T-helper 1 cell treated with Interleukin-12 subunit alpha and Interleukin-12 subunit beta and Interleukin-4 antibody, amounts not matched to agents 30 μg/mL and 1 μg/mL, for 36 hours (primary cell): Measurements from ENCODE around the gene TGM2.

Experiments
- H3K27ac Mint-ChIP-seq: one replicate; pipeline ENCODE4 v1.8.0; 2021; ENCODE audit warnings: mild to moderate bottlenecking, mixed read lengths
- H3K27me3 Mint-ChIP-seq: one replicate; pipeline ENCODE4 v1.8.0; 2021; ENCODE audit warnings: low read depth, mixed read lengths
- H3K36me3 Mint-ChIP-seq: one replicate; pipeline ENCODE4 v1.8.0; 2021; ENCODE audit warnings: low read depth, mixed read lengths
- H3K4me1 Mint-ChIP-seq: one replicate; pipeline ENCODE4 v1.8.0; 2021; ENCODE audit warnings: low read depth, mixed read lengths
- H3K4me3 Mint-ChIP-seq: one replicate; pipeline ENCODE4 v1.8.0; 2021; ENCODE audit warnings: mild to moderate bottlenecking, moderate library complexity, mixed read lengths
- H3K9me3 Mint-ChIP-seq: one replicate; pipeline ENCODE4 v1.8.0; 2021; ENCODE audit warnings: mixed read lengths

TGM2 gene

DNA sequence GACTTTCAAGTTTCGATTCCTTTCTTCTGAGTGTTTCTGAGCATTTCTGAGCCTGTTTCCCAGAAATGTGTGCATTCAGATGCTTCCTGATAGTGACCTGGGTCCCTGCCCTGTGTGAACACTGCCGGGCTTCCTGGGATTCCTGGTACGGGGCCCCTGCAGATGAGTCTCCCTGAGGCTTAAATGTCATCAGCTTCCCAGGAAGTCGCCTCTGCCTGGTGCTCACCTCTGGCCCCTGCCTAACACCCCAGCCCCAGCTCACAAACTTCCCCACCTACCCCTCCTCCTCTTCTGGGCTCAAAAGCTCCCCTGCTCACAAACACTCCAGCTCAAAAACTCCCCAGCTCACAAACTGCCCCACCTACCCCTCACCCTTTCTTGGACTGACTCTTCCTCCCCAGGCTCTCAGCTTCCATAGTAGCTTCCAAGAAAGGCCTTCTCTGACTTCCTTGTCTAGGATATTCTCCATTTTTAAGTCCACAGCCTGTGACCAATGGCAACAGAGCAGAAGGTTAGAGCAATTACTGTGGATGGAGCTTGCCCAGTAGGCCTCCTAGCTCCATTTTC is 42.0 kb downstream of the TGM2 start:
- no peaks in the 10 kb centered on the region for H3K9me3 Mint-ChIP-seq
- H3K4me1 Mint-ChIP-seq: peaks cover 10% of the 10 kb centered on the region
- H3K36me3 Mint-ChIP-seq: no peaks in the 10 kb centered on the region
- peak overlapping the region; percentile 89 for H3K27ac Mint-ChIP-seq
- peak overlapping the region; percentile 55 for H3K4me3 Mint-ChIP-seq
- peaks cover 3% of the 10 kb centered on the region for H3K27me3 Mint-ChIP-seq

DNA sequence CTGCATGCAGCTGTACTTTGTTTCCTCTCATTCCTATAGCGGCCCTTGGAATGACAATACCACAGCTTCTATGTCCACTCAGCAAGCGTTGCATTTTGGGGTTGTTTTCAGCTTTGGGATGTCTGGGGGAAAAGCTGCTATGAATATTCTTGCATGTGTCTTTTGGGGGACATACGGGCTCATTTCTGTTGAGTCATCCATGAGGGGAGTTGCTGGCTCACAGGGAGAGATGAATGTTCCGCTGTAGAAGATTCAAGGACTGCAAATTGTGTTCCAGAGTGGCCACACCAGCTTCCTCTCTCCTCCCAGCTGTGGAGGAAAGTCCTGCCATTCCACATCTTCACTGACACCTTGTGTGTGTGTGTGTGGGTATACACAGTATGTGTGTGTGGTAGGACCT is 43.3 kb downstream of the TGM2 start:
- Mint-ChIP-seq H3K36me3 (no peaks in the 10 kb centered on the region), H3K4me3 (no peak overlapping the region), H3K27ac (no peak overlapping the region), H3K27me3 (peaks cover 16% of the 10 kb centered on the region), H3K9me3 (no peaks in the 10 kb centered on the region), H3K4me1 (peaks cover 10% of the 10 kb centered on the region)

DNA sequence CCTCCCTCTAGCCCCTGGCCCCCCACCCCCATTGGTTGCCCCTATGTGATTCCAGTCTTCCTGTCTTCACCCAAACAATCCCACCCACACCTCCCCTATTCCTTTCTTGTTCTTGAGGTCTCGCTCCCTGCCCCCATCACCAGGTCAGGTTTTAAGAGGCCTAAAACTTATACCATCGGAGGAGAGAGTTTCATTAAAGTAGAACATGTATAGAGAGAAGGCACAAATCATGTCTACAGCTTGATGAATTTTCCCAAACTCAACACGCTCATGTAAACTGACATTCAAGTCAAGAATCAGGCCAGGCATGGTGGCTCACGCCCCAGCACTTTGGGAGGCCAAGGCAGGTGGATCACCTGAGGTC is 44.5 kb downstream of the TGM2 start:
- no peak overlapping the region for H3K27ac Mint-ChIP-seq
- H3K4me1 Mint-ChIP-seq: peaks cover 10% of the 10 kb centered on the region
- H3K27me3 Mint-ChIP-seq: peaks cover 25% of the 10 kb centered on the region
- H3K4me3 Mint-ChIP-seq: no peak overlapping the region
- H3K9me3 Mint-ChIP-seq: no peaks in the 10 kb centered on the region
- H3K36me3 Mint-ChIP-seq: no peaks in the 10 kb centered on the region

DNA sequence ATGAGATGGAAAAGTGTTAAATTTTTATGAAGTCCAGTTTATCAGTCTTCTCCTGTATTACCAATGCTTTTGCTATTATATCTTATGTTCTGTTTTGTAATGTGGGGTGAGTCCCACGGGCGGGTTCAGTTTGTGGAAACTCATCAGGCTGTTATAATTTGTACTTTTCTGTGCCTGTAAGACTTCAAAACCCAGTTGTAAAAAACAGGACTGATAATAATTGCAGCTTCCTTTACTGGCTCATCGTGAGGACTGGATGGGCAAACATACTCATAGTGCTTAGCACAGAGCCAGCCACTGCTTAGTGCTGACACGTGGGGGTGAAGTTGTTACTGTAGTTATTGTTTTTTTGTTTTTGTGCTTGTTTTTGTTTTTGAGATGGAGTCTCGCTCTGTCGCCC is 45.6 kb downstream of the TGM2 start:
- H3K36me3 Mint-ChIP-seq: no peaks in the 10 kb centered on the region
- H3K4me3 Mint-ChIP-seq: no peak overlapping the region
- H3K9me3 Mint-ChIP-seq: no peaks in the 10 kb centered on the region
- H3K4me1 Mint-ChIP-seq: peaks cover 10% of the 10 kb centered on the region
- H3K27ac Mint-ChIP-seq: no peak overlapping the region
- H3K27me3 Mint-ChIP-seq: peaks cover 28% of the 10 kb centered on the region

DNA sequence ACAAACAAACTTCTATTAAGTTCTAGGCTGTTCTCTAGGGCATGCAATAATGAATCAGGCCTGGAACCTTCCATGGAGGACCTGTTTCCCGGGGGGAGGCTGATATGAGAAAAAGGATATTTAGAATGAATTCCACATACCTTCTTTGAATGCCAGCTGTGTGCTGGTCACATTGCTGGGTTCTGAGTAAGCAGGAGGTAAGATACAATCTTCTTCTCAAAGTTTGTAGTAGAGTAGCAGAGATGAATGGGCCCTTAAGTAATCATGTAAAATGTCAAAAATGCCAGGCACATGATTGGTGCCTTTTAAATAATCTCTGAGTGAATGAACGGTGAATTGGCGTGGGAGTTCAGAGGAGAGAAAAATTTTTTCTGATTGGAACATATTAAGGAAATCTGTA is 47.4 kb downstream of the TGM2 start:
- Mint-ChIP-seq H3K4me3 (no peak overlapping the region), H3K4me1 (peaks cover 11% of the 10 kb centered on the region), H3K27ac (no peak overlapping the region), H3K27me3 (peaks cover 28% of the 10 kb centered on the region), H3K9me3 (no peaks in the 10 kb centered on the region), H3K36me3 (no peaks in the 10 kb centered on the region)

DNA sequence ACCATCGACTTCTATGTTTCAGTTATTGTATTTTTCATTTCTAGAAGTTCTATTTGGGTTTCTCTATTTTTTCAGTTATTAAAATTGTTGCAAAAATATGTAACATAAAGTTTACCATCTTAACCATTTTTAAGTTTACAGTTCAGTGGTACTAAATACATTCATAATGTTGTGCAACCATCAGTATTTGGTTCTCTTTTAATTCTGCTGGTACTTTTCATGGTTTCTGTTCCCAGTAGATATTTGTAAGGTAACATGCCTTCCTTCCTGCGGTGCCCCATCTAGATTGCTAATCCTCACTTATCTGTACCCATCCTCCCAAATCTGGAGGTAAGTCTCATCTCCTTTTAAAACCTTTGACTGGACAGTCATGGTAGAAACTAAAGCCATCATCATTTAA is 47.9 kb downstream of the TGM2 start:
- no peak overlapping the region for H3K27ac Mint-ChIP-seq
- H3K36me3 Mint-ChIP-seq: no peaks in the 10 kb centered on the region
- H3K27me3 Mint-ChIP-seq: peaks cover 28% of the 10 kb centered on the region
- H3K4me3 Mint-ChIP-seq: no peak overlapping the region
- no peaks in the 10 kb centered on the region for H3K9me3 Mint-ChIP-seq
- peaks cover 9% of the 10 kb centered on the region for H3K4me1 Mint-ChIP-seq

DNA sequence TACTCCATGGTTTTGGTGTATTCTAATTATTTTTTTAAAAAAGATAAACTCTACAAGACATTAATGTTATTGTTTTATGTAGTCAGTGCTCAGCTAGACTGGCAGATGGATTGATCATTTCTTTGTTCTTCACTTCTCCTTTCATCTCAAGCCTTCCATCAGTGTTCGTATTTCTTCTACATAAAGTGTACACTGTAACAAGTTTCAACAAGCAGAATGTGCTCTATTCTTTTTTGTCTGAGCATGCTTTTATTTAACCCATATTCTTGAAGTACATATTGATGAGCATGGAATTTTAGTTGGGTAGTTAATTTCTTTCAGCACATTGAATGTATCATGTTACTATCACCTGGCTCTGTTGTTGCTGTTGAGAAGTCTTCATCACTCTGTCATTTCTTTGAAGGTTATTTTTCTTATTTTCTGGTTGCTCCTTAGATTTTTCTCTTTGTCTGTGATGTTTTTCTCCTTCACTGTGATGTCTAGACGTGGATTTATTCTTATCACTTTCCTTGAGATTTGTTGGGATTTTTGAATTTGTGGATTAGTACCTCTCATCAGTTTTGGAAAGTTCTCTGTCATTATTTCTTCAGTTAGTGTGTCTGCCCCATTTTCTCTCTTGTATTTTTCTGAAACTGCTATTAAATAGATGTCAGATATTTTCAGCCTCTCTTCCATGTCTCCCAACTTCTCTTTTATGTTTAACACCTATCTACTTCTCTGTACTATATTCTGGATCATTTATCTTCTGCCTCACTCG is 48.5 kb downstream of the TGM2 start:
- H3K9me3 Mint-ChIP-seq: no peaks in the 10 kb centered on the region
- H3K27ac Mint-ChIP-seq: no peak overlapping the region
- H3K27me3 Mint-ChIP-seq: peaks cover 28% of the 10 kb centered on the region
- H3K4me1 Mint-ChIP-seq: peaks cover 9% of the 10 kb centered on the region
- no peak overlapping the region for H3K4me3 Mint-ChIP-seq
- no peaks in the 10 kb centered on the region for H3K36me3 Mint-ChIP-seq

DNA sequence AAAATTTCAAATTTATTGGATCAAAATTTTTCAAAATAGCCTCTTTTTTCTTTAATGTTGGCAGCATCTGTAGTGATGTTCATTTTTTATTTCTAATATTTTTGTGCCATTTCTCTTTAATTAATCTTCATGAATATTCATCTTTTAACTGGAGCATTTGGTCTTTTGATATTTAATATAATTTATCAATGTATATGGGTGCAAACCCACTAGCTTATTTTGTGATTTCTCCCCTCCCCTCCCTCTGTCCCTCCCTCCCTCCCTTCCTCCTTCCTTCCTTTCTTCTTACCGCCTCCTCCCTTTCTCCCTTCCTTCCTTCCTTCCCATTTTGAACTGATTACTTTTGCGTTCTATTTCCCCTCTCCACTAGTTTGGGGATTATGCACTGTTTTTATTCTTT is 49.2 kb downstream of the TGM2 start:
- Mint-ChIP-seq H3K36me3 (no peaks in the 10 kb centered on the region), H3K27me3 (peaks cover 28% of the 10 kb centered on the region), H3K4me1 (peaks cover 9% of the 10 kb centered on the region), H3K9me3 (no peaks in the 10 kb centered on the region), H3K4me3 (no peak overlapping the region), H3K27ac (no peak overlapping the region)

DNA sequence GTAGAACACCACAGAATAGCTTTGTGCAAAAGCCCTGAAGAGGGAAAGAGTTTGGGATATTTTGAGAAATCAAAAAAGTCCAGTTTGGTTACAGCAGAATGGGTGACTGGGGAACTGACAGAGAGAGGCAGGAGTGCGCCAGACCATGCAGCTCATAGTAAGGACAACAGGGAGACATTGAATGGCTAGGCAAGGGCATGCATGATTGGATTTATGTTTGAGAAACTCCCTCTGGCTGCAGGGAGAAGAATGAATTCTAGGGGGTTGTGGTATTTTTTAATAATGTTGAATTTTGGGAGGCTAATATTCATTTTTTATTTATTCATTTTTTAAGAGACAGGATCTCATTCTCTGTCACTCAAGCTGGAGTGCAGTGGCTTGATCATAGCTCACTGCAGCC is 49.9 kb downstream of the TGM2 start:
- Mint-ChIP-seq H3K4me1 (peaks cover 9% of the 10 kb centered on the region), H3K27ac (no peak overlapping the region), H3K4me3 (no peak overlapping the region), H3K27me3 (peaks cover 28% of the 10 kb centered on the region), H3K36me3 (no peaks in the 10 kb centered on the region), H3K9me3 (no peaks in the 10 kb centered on the region)

DNA sequence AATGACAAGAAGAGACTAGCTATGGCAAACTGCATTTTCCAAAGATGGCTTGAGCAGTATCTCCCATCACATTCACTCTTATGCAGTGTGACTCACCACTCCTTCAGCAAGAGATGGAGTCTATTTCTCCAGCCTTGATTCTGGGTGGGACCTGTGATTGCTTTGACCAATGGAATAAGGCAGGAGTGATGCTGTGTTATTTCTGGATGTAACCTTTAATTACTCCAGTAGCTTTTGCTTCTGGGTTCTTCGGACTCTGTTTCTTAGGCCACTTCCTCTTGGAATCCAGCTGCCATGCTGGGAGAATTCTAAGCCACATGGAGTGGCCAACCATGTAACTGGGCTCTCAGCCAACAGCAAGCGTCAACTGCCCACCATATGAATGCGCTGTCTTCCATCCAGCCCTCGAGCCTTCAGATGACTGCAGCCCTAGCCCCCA is 50.7 kb downstream of the TGM2 start:
- no peak overlapping the region for H3K27ac Mint-ChIP-seq
- H3K4me3 Mint-ChIP-seq: no peak overlapping the region
- H3K9me3 Mint-ChIP-seq: no peaks in the 10 kb centered on the region
- H3K36me3 Mint-ChIP-seq: no peaks in the 10 kb centered on the region
- H3K4me1 Mint-ChIP-seq: peaks cover 9% of the 10 kb centered on the region
- H3K27me3 Mint-ChIP-seq: peaks cover 28% of the 10 kb centered on the region

DNA sequence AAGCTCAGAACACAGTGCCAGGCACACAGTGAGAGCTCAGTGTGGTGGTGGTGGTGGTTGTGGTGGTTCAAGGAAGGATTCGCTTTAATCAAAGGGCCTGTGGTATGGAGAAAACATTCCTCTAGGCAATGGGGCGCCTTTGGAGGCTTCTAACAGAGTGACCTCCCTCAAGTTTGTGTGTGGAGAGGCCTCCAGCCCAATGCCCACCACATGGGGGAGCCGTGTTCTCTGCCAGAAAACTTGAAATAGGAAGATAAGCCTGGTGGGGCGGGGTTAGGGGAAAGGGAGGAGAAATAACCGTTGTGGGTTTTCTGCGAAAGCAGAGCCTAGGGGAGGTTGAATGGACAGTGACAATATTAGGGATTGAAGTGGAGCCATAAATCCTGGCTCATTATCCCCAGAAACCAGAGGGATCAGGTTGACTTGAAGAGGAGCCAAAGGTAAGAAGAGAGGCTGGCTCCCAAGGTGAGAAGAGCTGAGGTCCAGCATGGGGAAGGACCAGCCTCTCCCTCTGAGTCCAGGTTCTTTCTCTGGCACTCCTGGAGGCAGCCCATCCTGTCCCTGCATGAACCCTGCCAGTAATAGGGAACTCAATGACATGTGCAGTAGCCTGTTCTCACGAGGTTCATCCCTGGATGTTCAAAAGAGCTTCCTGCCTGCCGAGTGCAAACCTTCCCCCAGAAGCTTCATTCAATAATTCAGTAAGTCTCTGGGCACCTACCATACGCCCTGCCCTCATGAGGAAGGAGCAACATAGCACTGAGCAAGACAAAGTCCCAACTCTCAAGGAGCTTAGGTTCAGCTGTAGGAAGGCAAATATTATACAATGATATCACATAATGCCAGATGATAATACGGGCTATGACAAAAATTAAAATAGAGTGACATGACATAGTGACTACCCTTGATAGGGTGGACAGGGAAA is 51.4 kb downstream of the TGM2 start:
- Mint-ChIP-seq H3K4me3 (no peak overlapping the region), H3K27ac (peak overlapping the region; percentile 1), H3K4me1 (peaks cover 9% of the 10 kb centered on the region), H3K27me3 (peaks cover 28% of the 10 kb centered on the region), H3K9me3 (no peaks in the 10 kb centered on the region), H3K36me3 (no peaks in the 10 kb centered on the region)

DNA sequence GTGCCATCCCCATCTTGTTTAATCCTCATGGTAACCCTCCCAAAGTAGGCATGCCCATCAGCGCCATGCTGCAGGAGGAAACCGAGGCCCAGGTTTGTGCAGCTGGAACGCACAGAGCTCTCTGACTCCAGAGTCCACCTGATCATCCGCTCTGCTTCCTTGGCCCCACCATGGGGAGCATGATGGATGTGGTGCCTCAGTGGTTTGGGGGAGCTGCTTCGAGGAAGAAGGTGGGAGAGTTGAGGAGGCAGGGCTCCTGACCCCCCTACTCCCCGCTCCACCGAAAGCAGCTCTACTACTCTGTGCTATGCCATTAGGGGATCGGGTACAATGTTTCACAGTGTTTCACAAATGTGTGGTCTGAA is 52.2 kb downstream of the TGM2 start:
- Mint-ChIP-seq H3K27me3 (peaks cover 24% of the 10 kb centered on the region), H3K4me1 (peaks cover 9% of the 10 kb centered on the region), H3K27ac (no peak overlapping the region), H3K36me3 (no peaks in the 10 kb centered on the region), H3K4me3 (no peak overlapping the region), H3K9me3 (no peaks in the 10 kb centered on the region)

DNA sequence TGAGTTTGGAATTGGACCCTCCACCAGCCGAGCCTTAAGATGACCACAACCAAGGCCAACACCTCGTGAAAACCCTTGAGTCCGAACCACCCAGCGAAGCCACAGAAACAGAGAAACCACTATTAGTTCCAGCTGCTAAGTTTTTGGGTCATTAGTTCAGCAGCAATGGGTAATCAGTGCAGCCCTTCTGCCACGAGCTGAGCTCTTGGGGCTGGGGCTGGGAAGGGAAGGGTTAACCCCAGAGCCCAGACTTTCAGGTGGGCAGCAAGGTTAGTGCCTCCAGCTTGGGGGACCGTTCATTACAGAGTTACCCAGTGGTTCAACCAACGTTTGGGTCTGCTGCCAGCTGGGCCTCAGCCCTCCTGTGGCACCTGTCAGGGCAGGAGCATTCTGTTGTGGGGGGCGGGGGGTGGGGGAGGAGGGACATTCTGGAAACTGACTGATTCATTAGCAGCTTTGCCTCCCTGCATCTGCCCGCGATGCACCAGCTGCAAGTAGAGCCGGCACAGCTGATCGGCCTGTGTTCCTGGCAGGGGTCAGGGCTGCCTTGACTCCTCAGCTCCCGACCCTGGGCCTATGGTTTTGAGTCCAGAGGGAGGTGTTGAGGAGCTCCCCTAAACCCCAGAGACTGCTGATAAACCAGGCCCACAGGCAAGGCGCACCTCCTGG is 52.7 kb downstream of the TGM2 start:
- Mint-ChIP-seq H3K4me3 (no peak overlapping the region), H3K4me1 (peaks cover 9% of the 10 kb centered on the region), H3K27me3 (peaks cover 19% of the 10 kb centered on the region), H3K27ac (no peak overlapping the region), H3K9me3 (no peaks in the 10 kb centered on the region), H3K36me3 (no peaks in the 10 kb centered on the region)

DNA sequence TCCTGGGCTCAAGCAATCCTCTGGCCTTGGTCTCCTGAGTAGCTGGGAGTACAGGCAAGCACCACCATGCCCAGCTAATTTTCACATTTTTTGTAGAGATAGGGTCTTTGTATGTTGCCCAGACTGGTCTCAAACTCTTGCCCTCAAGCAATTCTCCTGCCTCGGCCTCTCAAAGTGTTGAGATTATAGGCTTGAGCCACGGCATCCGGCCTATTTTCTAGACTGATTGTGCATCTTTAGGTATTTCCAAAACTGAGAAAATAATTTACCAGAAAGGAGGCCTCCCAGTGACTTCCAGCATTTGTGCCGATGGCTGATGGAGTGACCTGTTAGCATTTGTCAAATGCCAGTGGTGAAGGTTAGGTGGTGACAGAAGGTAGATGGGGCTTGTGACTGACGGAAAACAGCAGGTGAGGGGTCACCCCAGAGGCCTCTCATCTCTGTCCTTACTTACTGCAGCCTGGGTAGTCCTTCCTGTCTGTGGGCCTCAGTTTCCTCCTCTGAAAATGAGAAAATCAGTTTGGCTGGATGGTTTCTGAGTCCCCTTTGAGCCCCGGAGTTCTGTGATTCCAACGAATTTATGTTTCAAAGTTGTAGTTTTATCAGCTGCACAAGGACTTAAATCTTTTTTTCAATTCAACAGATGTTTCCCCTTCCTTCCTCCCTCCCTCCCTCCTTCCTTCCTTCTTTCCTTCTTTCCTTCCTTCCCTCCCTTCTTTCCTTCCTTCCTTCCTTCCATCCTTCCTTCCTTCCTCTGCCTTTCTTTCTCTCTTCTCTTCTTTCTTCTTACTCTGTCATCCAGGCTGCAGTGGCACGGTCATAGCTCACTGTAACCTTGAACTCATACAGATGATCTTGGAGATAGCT is 53.5 kb downstream of the TGM2 start:
- H3K27ac Mint-ChIP-seq: no peak overlapping the region
- H3K9me3 Mint-ChIP-seq: no peaks in the 10 kb centered on the region
- H3K36me3 Mint-ChIP-seq: no peaks in the 10 kb centered on the region
- H3K27me3 Mint-ChIP-seq: peaks cover 11% of the 10 kb centered on the region
- H3K4me3 Mint-ChIP-seq: no peak overlapping the region
- peaks cover 9% of the 10 kb centered on the region for H3K4me1 Mint-ChIP-seq
